IMR-90 (cell line): ENCODE results near the gene ANKRD13A. TPM values are rescaled to one million over a fixed set of nuclear protein-coding genes. Genes with fewer than 3 reads are reported as not detected.

Experiments
- ATAC-seq: fragments of 200-7000 bp; cut with Tn5 transposase; 2 replicates; pipeline ENCODE4 v1.9.1; 2020; ENCODE audit warnings: low read depth, mild to moderate bottlenecking, moderate library complexity
- BruUV-seq: library from RNA; stranded (reverse); fragments of 400-500 nt; replicated peaks from 2 replicates; lab custom pipeline; 2021; lab: Mats Ljungman, UMichigan
- CTCF ChIA-PET: fragments of 300-600 bp; formaldehyde crosslinking; extraction: SDS; loops from one replicate; lab custom pipeline; 2021; ENCODE audit warnings: antibody characterized with exemption; lab: Yijun Ruan, JAX
- POLR2A ChIA-PET: fragments of 300-600 bp; sonication (Branson Sonifier 250); formaldehyde crosslinking; loops from one replicate; lab custom pipeline; 2022; ENCODE audit warnings: antibody characterized with exemption; ENCODE audit not compliant: unreplicated experiment; lab: Charles Lee
- DNase-seq: peaks from one replicate; pipeline ENCODE4 v3.0.0; 2013
- H2AFZ ChIP-seq: replicated peaks from 2 replicates; pipeline ENCODE3; 2013; ENCODE audit warnings: low read length, mild to moderate bottlenecking; ENCODE audit not compliant: poor library complexity
- H2AK5ac ChIP-seq: 2 replicates; pipeline ENCODE4 v1.6.1; 2013; ENCODE audit warnings: low read depth, low read length, inconsistent platforms
- H2AK9ac ChIP-seq: replicated peaks from 2 replicates; pipeline ENCODE3; 2013; ENCODE audit warnings: mild to moderate bottlenecking, low read depth, low read length, moderate library complexity; ENCODE audit not compliant: poor library complexity
- H2BK120ac ChIP-seq: 2 replicates; pipeline ENCODE4 v1.6.1; 2013; ENCODE audit warnings: low read depth, low read length, inconsistent platforms
- H2BK15ac ChIP-seq: 3 replicates; pipeline ENCODE4 v1.6.1; 2013; ENCODE audit warnings: low read depth, low read length, inconsistent platforms
- H2BK20ac ChIP-seq: 2 replicates; pipeline ENCODE4 v1.6.1; 2013; ENCODE audit warnings: low read depth, mild to moderate bottlenecking, inconsistent platforms, low read length, moderate library complexity
- H2BK5ac ChIP-seq: 2 replicates; pipeline ENCODE4 v1.6.1; 2013; ENCODE audit warnings: mild to moderate bottlenecking, low read depth, low read length, inconsistent platforms; ENCODE audit not compliant: poor library complexity, severe bottlenecking
- H3K14ac ChIP-seq: replicated peaks from 2 replicates; pipeline ENCODE4 v1.6.1; 2013; ENCODE audit warnings: low read depth, low read length, inconsistent platforms
- H3K18ac ChIP-seq: 2 replicates; pipeline ENCODE4 v1.6.1; 2013; ENCODE audit warnings: low read depth, low read length, control low read depth
- H3K23ac ChIP-seq: 2 replicates; pipeline ENCODE4 v1.6.1; 2013; ENCODE audit warnings: low read depth, low read length, inconsistent platforms
- H3K27ac ChIP-seq: 2 replicates; pipeline ENCODE4 v1.5.1; 2013; ENCODE audit warnings: mild to moderate bottlenecking, control low read depth, low read length; ENCODE audit not compliant: insufficient read depth
- H3K27me3 ChIP-seq: 2 replicates; pipeline ENCODE4 v1.6.1; 2013; ENCODE audit warnings: low read length; ENCODE audit not compliant: control insufficient read depth, insufficient read depth
- H3K36me3 ChIP-seq: 2 replicates; pipeline ENCODE4 v1.6.1; 2013; ENCODE audit warnings: low read length, mixed read lengths; ENCODE audit not compliant: control insufficient read depth, insufficient read depth
- H3K4ac ChIP-seq: 2 replicates; pipeline ENCODE4 v1.6.1; 2013; ENCODE audit warnings: low read depth, low read length, inconsistent platforms
- H3K4me1 ChIP-seq: 2 replicates; pipeline ENCODE4 v1.6.1; 2013; ENCODE audit warnings: low read length, mixed read lengths; ENCODE audit not compliant: control insufficient read depth, insufficient read depth
- H3K4me2 ChIP-seq: 2 replicates; pipeline ENCODE4 v1.6.1; 2013; ENCODE audit warnings: low read depth, mild to moderate bottlenecking, control low read depth, low read length, moderate library complexity
- H3K4me3 ChIP-seq: 2 replicates; pipeline ENCODE4 v1.5.1; 2013; ENCODE audit warnings: low read depth, mild to moderate bottlenecking, control low read depth, low read length, moderate library complexity; ENCODE audit not compliant: insufficient read depth
- H3K56ac ChIP-seq: 2 replicates; pipeline ENCODE4 v1.6.1; 2013; ENCODE audit warnings: low read length, inconsistent platforms; ENCODE audit not compliant: insufficient read depth; ENCODE audit errors: extremely low read depth
- H3K79me1 ChIP-seq, 2 experiments: 2 replicates each; pipeline ENCODE4 v1.6.1; 2013; ENCODE audit warnings: low read length in 2 of 2, inconsistent platforms in 1 of 2, low read depth in 1 of 2
- H3K9ac ChIP-seq: 2 replicates; pipeline ENCODE4 v1.6.1; 2013; ENCODE audit warnings: low read depth, low read length, control low read depth
- H3K9me1 ChIP-seq: 2 replicates; pipeline ENCODE4 v1.6.1; 2013; ENCODE audit warnings: low read length, inconsistent platforms; ENCODE audit not compliant: insufficient read depth
- H3K9me3 ChIP-seq: 2 replicates; pipeline ENCODE4 v1.6.1; 2013; ENCODE audit warnings: low read length; ENCODE audit not compliant: control insufficient read depth, insufficient read depth
- H4K20me1 ChIP-seq: 2 replicates; pipeline ENCODE4 v1.6.1; 2013; ENCODE audit warnings: low read length, inconsistent platforms; ENCODE audit not compliant: insufficient read depth
- H4K5ac ChIP-seq: 2 replicates; pipeline ENCODE4 v1.6.1; 2013; ENCODE audit warnings: mild to moderate bottlenecking, low read depth, low read length, control low read depth
- H4K8ac ChIP-seq, 2 experiments: 2 replicates each; pipeline ENCODE4 v1.6.1; 2013; ENCODE audit warnings: low read depth in 2 of 2, low read length in 2 of 2, control low read depth in 1 of 2, inconsistent platforms in 1 of 2
- H4K91ac ChIP-seq: 2 replicates; pipeline ENCODE4 v1.6.1; 2013; ENCODE audit warnings: low read depth, low read length, inconsistent platforms; ENCODE audit not compliant: insufficient read depth
- BHLHE40 ChIP-seq: fragments of 150-350 bp; IDR thresholded peaks from 2 replicates; pipeline ENCODE4 v1.6.1; 2016; ENCODE audit warnings: mild to moderate bottlenecking, low read depth, low read length
- CEBPB ChIP-seq: IDR thresholded peaks from 2 replicates; pipeline ENCODE4 v1.6.1; 2012; ENCODE audit warnings: low read depth, low read length, improper control_type of control experiment
- CHD1 ChIP-seq: IDR thresholded peaks from 2 replicates; pipeline ENCODE4 v1.6.1; 2012; ENCODE audit warnings: low read depth, low read length, improper control_type of control experiment
- ELK1 ChIP-seq: fragments of 150-350 bp; IDR thresholded peaks from 2 replicates; pipeline ENCODE4 v1.6.1; 2016; ENCODE audit warnings: low read depth, mild to moderate bottlenecking, low read length, moderate library complexity, borderline replicate concordance
- FOS ChIP-seq: fragments of 150-350 bp; IDR thresholded peaks from 2 replicates; pipeline ENCODE4 v1.6.1; 2016; ENCODE audit warnings: low read depth, low read length
- MAFK ChIP-seq: IDR thresholded peaks from 2 replicates; pipeline ENCODE4 v1.6.1; 2012; ENCODE audit warnings: low read depth, low read length, improper control_type of control experiment
- POLR2A ChIP-seq: IDR thresholded peaks from 2 replicates; pipeline ENCODE4 v1.6.1; 2012; ENCODE audit warnings: mild to moderate bottlenecking, low read depth, low read length
- RAD21 ChIP-seq: IDR thresholded peaks from 2 replicates; pipeline ENCODE4 v1.6.1; 2012; ENCODE audit warnings: low read length, improper control_type of control experiment
- RCOR1 ChIP-seq: IDR thresholded peaks from 2 replicates; pipeline ENCODE4 v1.6.1; 2012; ENCODE audit warnings: mild to moderate bottlenecking, low read length, improper control_type of control experiment; ENCODE audit not compliant: insufficient replicate concordance
- SMC3 ChIP-seq: fragments of 150-350 bp; IDR thresholded peaks from 2 replicates; pipeline ENCODE4 v1.6.1; 2016; ENCODE audit warnings: low read depth, mild to moderate bottlenecking, antibody characterized with exemption, low read length, moderate library complexity
- USF2 ChIP-seq: fragments of 150-350 bp; IDR thresholded peaks from 2 replicates; pipeline ENCODE4 v1.6.1; 2017; ENCODE audit warnings: mild to moderate bottlenecking, antibody characterized with exemption, low read length, low read depth
- WGBS, 2 experiments: methylation state at CpG; one replicate each; pipeline versions ENCODE4 v1.1.5 to v1.1.7; 2013; ENCODE audit warnings: missing lambda C conversion rate in 2 of 2; ENCODE audit not compliant: insufficient read length in 1 of 2; ENCODE audit errors: extremely low coverage in 2 of 2; 5-methylcytosine and 5-hydroxymethylcytosine counted together
- dilution Hi-C: fragments of 300-500 bp; cut with HindIII; formaldehyde crosslinking; loops from one replicate; pipeline ENCODE4 v1.14.3; 2018; ENCODE audit warnings: low sequenced_read_pairs; ENCODE audit not compliant: unreplicated experiment
- in situ Hi-C: fragments of 300-500 bp; cut with MboI; formaldehyde crosslinking; loops from 3 replicates; pipeline ENCODE4 v1.14.3; 2019; ENCODE audit warnings: low sequenced_read_pairs, inconsistent platforms, mixed read lengths
- intact Hi-C: fragments of 100-400 bp; cut with micrococcal nuclease; formaldehyde crosslinking; loops from 2 replicates; pipeline ENCODE4 v1.10.0; 2022
- polyA plus RNA-seq, 3 experiments: library from polyadenylated mRNA; depleted of rRNA; stranded (reverse); fragments of >200 nt; gene quantifications; 2 replicates each; pipeline ENCODE4 v1.2.3, GENCODE V29; 2012; ENCODE audit warnings: low replicate concordance in 1 of 3
- total RNA-seq: library from RNA; depleted of rRNA; stranded (reverse); fragments of >200 nt; gene quantifications from 2 replicates; pipeline ENCODE4 v1.2.3, GENCODE V29; 2012

Gene ANKRD13A
- total and polyA plus RNA-seq, 2 of the 4 experiments (the other 2 are of a cell fraction): 299 to 449 TPM

GRCh38 chr12:109998241-109998903 lies 858 bp upstream of the ANKRD13A start:
- Histone ChIP-seq H2AK9ac (peak overlapping the region; percentile 66), H4K5ac (peak overlapping the region; percentile 58), H2BK20ac (peak overlapping the region; percentile 99; the same call in 1 of the 2 replicates), H4K8ac (peak overlapping the region; percentile 44 to 93), H2BK5ac (peak overlapping the region; percentile 99), H3K36me3 (peaks cover 6% of the 10 kb centered on the region), H3K4ac (peak overlapping the region; percentile 99), H2BK120ac (peak overlapping the region; percentile 100), H3K4me1 (peaks cover 14% of the 10 kb centered on the region), H3K9ac (peak overlapping the region; percentile 25), H2AK5ac (peak overlapping the region; percentile 54; the same call in 1 of the 2 replicates), H3K9me1 (peaks cover 11% of the 10 kb centered on the region), H2BK15ac (peak overlapping the region; percentile 94; the same call in 2 of the 3 replicates), H3K4me3 (peak overlapping the region; percentile 64), H3K14ac (peak overlapping the region; percentile 53), H3K18ac (peak overlapping the region; percentile 45), H2AFZ (peak overlapping the region; percentile 96), H3K79me1 (peaks cover 17 to 50% of the 10 kb centered on the region in 2 experiments; a peak in 3 of 4 replicates), H3K27ac (peak overlapping the region; percentile 99), H3K4me2 (peak overlapping the region; percentile 64), H3K23ac (peak overlapping the region; percentile 61), H3K27me3 (no peaks in the 10 kb centered on the region), H4K20me1 (peaks cover 36% of the 10 kb centered on the region), H4K91ac (peak overlapping the region; percentile 99), H3K9me3 (no peaks in the 10 kb centered on the region), H3K56ac (peak overlapping the region; percentile 54; the same call in 1 of the 2 replicates)
- ChIA-PET CTCF (no interaction called here), POLR2A (no interaction called here)
- in situ Hi-C loops: no loop called here
- no peak for ATAC-seq
- TF ChIP-seq BHLHE40 (no peak), CHD1 (no peak), POLR2A (no peak), ELK1 (no peak), USF2 (no peak), CEBPB (no peak), MAFK (no peak), SMC3 (no peak), RCOR1 (no peak), RAD21 (no peak), FOS (no peak)
- no CpG with 5 or more reads among the region's 9 CpGs for whole genome bisulfite sequencing, 2 experiments
- intact Hi-C loops: loop anchor here (5.0 kb wide), 2 partner anchors 51 to 66 kb away; no protein-coding TSS in a partner anchor
- BruUV-seq: no TSS peak
- dilution Hi-C loops: no loop called here
- DNase-seq: peak; percentile 50
